ENCODE data around the gene TUBB2B.

GRCh38 chr6:3258720-3259490, 31.5 kb upstream of the TUBB2B start, which contains the start of gene PSMG4:
- no peak for TF ChIP-seq CTCF (IDR thresholded peaks at IDR 0.05; ENCODE audit: low read depth, low read length)
- TF ChIP-seq EZH2phosphoT487 (IDR thresholded peaks at IDR 0.05; ENCODE audit: low read depth), result no peak
